Left kidney (tissue), 2 donors: ENCODE measurements around the gene NAP1L5. TPM values are rescaled to one million over a fixed set of nuclear protein-coding genes. Genes with fewer than 3 reads are reported as not detected.

Experiments
- DNase-seq: peaks from one replicate; pipeline ENCODE4 v3.0.0-alpha.2; 2013
- polyA plus RNA-seq: library from polyadenylated mRNA; unstranded; fragments of 120-200 nt; gene quantifications from one replicate; pipeline ENCODE4 v1.2.1, GENCODE V29; 2013; ENCODE audit not compliant: insufficient read length

Gene NAP1L5
- polyA plus RNA-seq, 1 donor: 12.2 TPM

- DNase-seq: no peak
Measured at GRCh38 chr4:88661739-88662138, 35.9 kb downstream of the NAP1L5 start.

- no peak for DNase-seq
Measured at GRCh38 chr4:88660446-88661294, 37.0 kb downstream of the NAP1L5 start.

DNA sequence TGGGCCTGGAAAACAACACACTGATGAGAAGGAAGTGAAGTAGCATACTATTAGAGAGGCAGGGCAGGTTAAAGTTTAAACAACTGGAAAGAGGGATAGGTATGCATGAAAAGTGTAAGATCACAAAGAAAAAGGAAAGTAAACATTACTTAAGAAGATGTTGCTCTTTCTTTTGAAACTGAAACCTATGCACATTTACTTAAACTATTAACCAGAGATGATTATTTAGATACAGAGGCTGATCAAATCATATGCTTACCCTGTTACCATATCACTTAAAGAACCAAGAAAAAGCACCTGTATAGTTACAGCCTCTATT lies 37.8 kb downstream of the NAP1L5 start:
- no peak for DNase-seq

DNA sequence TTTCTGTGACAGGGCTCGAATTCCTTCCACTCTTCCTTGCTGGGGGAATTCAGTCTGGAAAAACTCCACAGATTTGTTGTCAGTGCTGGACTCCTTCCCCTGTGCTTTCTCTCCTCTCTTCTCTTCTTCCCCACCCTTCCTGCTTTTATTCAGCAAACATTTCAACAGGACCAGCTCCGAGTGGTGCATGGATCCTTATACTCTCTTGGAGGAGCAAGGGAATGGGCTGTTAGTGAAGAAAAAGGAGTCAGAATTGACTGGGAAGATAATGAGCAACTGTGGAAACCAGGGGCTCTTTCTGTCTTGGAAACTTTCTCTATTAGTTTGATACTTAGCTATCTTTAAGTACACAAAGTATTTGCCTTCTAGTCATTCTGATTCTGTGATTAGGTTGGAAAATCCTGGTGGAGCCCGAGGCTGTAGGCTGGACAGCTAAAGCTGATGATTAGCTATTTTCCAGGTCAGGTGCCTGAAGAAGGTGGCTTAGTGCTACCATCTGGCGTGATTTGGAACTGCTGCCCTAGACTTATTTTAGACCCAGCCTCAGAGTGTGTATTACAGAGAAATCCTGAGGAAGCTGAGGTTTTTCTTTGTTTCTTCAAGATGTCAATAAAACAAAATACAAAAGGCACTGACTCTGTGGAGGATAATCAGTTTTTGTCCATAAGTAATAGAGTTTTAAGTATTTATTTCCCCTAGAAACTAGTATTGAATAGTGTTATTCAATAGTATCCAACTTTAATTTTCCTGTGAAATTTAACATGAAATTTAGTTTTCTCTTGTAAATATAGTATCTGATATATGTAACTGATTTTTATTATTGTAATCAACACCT lies 38.4 kb downstream of the NAP1L5 start:
- peak; percentile 53 for DNase-seq

- no peak for DNase-seq
Measured at GRCh38 chr4:88655226-88655625, 42.4 kb downstream of the NAP1L5 start.

- DNase-seq: no peak
Measured at GRCh38 chr4:88653371-88653946, 44.2 kb downstream of the NAP1L5 start.

DNA sequence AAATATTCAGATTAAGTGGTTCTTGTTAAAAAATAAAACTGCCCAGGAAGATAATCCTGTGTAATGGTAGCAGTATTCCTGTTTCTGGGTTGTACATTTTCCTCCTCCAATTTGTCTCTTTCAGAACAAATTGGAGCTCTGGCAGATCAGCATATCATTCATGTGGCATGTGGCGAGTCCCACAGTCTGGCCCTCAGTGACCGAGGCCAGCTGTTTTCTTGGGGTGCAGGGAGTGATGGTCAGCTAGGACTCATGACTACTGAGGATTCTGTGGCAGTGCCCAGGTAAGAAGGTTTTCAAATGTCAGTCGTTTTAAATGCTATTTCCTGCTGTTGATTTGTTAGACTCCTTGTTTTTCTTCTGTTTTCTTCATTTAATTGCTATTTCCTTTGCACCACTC lies 47.9 kb downstream of the NAP1L5 start:
- DNase-seq: no peak

DNA sequence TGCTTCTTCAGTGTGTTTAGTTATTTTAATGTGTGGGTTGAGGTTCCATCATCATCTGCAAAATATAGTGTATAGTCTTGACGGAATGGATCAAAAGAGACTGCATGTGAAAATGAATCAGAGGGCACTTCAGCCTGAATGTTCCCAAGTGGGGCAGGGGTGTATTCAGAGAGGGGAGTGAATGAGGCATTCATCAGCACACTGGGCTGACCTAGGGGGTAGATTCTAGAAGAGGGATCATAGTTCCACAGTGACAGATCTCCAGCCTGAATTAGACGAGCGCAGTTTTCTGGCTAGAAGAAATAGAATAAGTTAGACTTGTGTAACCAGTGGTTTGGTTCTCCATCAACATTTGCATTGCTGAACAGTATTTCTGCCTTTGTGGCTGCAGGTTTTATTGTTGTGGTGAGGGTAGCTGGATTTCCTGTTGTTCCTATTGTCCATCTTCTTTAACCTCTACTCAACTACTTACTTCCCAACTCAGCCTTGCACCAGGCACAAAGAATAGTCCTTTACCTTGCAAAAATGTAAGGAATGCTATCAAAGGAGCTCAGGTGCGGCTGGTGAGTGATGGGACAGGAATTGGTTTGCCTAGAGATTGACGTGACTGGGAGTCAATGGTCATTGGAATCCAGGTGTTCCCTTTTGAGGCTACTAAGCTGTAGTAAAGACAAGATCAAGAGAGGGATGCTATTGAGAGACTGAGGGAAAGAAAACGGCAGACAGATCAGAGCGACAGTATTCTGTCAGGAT lies 50.9 kb downstream of the NAP1L5 start:
- no peak for DNase-seq

- DNase-seq: no peak
Measured at GRCh38 chr4:88645994-88646393, 51.6 kb downstream of the NAP1L5 start.

Other genes with a start within 250 kb of the NAP1L5 start
- gene HERC5, start 240.7 kb downstream of the NAP1L5 start, polyA plus RNA-seq: 6.0 TPM
- 111 TPM for gene PYURF, start 174.1 kb downstream of the NAP1L5 start, polyA plus RNA-seq
- gene HERC3, start 105.3 kb downstream of the NAP1L5 start, polyA plus RNA-seq: 16.1 TPM